Measurements from ENCODE around the gene RNF26.

DNA sequence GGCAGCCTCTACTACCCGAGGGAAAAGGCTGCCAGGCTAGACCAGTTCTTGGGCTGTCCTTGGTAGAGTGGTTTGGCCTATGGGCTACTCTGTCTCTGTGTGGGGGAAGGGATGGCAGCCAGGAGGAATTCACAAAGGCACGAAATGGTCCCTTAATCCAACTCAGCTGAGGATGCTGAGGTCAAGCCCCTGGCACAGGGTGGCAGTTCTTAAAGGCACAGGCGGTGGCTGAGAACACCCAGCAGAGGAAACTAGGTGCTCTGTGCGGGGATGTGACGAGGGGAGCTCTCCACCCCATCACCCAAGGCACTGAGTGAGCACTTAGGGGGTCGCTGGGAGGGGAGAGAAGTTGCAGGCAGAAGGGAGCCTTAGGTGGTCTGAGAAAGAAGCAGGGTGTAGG is 12.3 kb downstream of the RNF26 start, which contains the start of gene MFRP:
- TF ChIP-seq POLR2A (IDR thresholded peaks at IDR 0.05): no peak
- TF ChIP-seq, protein P1, sequence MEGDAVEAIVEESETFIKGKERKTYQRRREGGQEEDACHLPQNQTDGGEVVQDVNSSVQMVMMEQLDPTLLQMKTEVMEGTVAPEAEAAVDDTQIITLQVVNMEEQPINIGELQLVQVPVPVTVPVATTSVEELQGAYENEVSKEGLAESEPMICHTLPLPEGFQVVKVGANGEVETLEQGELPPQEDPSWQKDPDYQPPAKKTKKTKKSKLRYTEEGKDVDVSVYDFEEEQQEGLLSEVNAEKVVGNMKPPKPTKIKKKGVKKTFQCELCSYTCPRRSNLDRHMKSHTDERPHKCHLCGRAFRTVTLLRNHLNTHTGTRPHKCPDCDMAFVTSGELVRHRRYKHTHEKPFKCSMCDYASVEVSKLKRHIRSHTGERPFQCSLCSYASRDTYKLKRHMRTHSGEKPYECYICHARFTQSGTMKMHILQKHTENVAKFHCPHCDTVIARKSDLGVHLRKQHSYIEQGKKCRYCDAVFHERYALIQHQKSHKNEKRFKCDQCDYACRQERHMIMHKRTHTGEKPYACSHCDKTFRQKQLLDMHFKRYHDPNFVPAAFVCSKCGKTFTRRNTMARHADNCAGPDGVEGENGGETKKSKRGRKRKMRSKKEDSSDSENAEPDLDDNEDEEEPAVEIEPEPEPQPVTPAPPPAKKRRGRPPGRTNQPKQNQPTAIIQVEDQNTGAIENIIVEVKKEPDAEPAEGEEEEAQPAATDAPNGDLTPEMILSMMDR (IDR thresholded peaks at IDR 0.05): no peak
